Ovary (tissue), 3 donors: ENCODE measurements around the gene ABHD17C.

ENCODE experiments used
- EP300 ChIP-seq: sonication (generic); formaldehyde crosslinking; IDR thresholded peaks from one replicate; pipeline ENCODE4 v1.6.1; 2017; ENCODE audit warnings: antibody characterized with exemption
- TF ChIP-seq, protein P1 (sequence below), 3 donors: fragments of 450-650 bp in 2 of 3; fragments of 200-600 bp in 1 of 3; IDR thresholded peaks; one replicate each; pipeline versions ENCODE4 v1.5.1 to v1.8.0; 2016 to 2022; ENCODE audit warnings: antibody characterized with exemption in 3 of 3, mild to moderate bottlenecking in 1 of 3
- donor health status: DM: no; HTN: no; CAD: no.

DNA sequence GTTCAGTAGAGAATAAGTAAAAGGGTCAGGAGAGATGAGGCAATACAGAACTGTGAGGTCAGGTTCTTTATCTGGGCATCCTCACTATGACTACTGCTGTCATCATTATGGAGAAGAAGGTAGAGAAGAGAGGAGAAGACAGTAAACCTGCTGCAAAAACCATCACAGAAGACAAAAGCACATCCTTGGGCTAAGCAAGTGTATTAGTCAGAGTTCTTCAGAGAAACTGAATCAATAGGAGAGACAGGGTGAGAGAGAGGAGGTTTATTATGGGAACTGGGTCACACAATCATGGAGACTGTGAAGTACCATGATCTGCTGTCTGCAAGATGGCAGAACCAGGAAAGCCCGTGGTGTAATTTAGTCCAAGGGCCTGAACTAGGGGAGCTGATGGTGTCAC, 9.5 kb upstream of the ABHD17C start:
- no peak for TF ChIP-seq EP300
- TF ChIP-seq, protein P1, sequence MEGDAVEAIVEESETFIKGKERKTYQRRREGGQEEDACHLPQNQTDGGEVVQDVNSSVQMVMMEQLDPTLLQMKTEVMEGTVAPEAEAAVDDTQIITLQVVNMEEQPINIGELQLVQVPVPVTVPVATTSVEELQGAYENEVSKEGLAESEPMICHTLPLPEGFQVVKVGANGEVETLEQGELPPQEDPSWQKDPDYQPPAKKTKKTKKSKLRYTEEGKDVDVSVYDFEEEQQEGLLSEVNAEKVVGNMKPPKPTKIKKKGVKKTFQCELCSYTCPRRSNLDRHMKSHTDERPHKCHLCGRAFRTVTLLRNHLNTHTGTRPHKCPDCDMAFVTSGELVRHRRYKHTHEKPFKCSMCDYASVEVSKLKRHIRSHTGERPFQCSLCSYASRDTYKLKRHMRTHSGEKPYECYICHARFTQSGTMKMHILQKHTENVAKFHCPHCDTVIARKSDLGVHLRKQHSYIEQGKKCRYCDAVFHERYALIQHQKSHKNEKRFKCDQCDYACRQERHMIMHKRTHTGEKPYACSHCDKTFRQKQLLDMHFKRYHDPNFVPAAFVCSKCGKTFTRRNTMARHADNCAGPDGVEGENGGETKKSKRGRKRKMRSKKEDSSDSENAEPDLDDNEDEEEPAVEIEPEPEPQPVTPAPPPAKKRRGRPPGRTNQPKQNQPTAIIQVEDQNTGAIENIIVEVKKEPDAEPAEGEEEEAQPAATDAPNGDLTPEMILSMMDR (IDR thresholded peaks at IDR 0.05), result no peak
